ENCODE measurements around the gene MTUS2. TPM values are rescaled to one million over a fixed set of nuclear protein-coding genes. Genes with fewer than 3 reads are reported as not detected.
A peak's percentile ranks its signal among the peaks of the same experiment; 100 is the strongest.

MTUS2 gene
- not detected in 2 replicates for total RNA-seq

DNA sequence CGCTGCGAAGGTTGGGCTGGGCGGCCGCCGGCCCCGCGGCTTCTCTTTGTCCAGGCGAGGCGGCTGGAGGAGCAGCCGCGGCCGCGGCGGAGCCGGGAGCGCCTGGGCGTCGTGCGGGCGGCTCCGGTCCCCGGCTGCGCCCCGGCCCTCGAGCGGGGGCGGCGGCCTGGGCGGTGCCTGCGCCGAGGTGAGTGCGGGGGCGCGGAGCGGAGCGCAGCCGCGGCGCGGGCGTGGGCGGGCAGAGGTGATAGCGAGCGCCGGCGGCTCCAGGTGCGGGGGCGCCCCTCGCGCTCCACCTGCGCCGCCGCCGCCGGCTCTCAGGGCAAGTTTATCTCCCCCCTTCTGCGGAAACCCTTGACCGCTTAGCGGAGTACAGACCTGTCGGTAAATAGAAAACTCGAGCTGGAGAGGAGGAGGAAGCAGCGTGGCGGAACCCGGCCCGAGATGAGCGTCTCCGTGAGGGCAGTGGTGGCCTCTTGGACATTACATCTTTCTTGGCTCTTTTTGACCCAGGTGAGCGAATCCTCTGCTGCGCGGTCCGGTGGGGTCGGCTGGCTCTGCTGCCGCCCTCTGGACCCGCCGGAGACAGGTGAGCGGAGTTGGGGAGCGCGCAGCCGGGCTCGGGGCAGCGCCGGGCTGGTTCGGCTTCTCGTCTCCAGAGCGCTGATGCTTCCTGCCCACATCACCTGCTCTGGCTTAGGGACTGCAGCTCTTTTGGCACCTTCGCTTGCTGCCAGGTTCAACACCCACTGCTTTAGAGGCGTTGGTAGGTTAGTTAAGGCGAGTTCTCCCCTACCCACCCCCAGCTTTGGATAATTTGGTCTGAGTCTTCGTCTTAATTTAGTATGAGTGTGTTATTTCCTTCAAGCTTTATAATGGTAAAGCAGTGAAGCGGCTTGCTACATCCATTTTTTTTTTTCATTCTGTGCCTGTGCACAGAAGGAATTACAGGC, at the start of gene MTUS2:
TSS of gene MTUS2 (plus strand) at position 241 of the 953 bp plus-strand sequence.
- H3K36me3 Mint-ChIP-seq (ENCODE audit: low read depth), result no peaks in the 10 kb centered on the region
- intact Hi-C loops (cut with micrococcal nuclease), result no loop called here
- H3K9me3 Mint-ChIP-seq, result peaks cover 13% of the 10 kb centered on the region
- H3K27me3 Mint-ChIP-seq, result peaks cover 47% of the 10 kb centered on the region
- peak within 1 kb of the TSS; percentile 70 for H3K4me3 Mint-ChIP-seq
- no peaks in the 10 kb centered on the region for H3K4me1 Mint-ChIP-seq
- no peak within 1 kb of the TSS for H3K27ac Mint-ChIP-seq
- peak; percentile 62 for DNase-seq

DNA sequence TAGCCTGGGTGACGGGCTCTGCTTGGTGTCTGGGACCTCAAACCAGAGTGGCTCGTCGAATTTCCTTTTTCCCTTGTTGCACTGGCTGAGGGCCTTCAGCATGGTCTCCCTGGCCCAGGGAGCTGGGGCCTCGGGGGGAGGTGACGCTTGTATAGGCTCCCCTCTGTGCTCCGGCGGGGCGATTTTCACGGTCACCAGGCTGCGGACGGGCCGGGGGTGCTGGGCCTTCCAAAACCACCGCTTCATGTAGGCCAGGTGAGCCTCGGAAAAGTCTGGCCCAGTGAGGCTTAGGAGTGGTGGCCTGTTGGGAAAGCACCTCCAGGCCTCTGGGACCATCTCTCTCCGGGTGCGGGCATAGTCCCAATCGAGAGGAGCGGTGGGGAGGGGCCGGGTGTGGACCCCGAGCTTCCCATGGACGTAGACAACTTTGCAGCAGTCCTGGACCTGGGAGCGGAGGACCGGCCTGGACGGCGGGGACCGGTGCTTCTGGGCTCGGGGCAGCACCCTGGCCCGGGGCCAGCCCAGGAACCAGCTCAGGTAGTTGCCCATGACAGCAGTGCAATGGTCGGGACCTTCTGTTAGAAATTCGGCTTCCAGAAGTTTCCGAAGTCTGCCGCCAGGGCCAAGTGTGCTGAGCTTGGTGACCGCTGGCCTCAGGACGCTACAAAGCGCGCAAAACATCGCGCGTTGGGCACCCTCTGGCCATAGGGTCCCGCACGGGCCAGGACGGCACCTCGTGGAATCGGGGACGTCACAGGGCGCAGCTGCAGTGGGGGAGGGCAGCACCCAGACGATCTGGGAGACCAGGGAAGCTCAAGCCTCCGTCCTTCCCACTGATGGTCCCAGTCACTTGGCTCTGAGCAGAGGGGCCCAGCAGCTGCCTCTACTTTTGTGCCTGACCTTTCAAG, 41.6 kb upstream of the MTUS2 start:
- no peak for DNase-seq
- Mint-ChIP-seq H3K27me3 (peaks cover 13% of the 10 kb centered on the region), H3K4me1 (no peaks in the 10 kb centered on the region), H3K27ac (no peak overlapping the region), H3K9me3 (peaks cover 14% of the 10 kb centered on the region), H3K4me3 (no peak overlapping the region), H3K36me3 (ENCODE audit: low read depth) (no peaks in the 10 kb centered on the region)
- intact Hi-C loops (cut with micrococcal nuclease), result no loop called here

- Mint-ChIP-seq H3K36me3 (ENCODE audit: low read depth) (no peaks in the 10 kb centered on the region), H3K9me3 (no peaks in the 10 kb centered on the region), H3K27me3 (peaks cover 26% of the 10 kb centered on the region), H3K27ac (no peak overlapping the region), H3K4me3 (no peak overlapping the region), H3K4me1 (peaks cover 3% of the 10 kb centered on the region)
- intact Hi-C loops (cut with micrococcal nuclease), result no loop called here
- DNase-seq, result no peak
These were observed 27.1 kb upstream of the MTUS2 start for GRCh38 chr13:28792992-28793391.

- peaks cover 3% of the 10 kb centered on the region for H3K4me1 Mint-ChIP-seq
- no peak overlapping the region for H3K4me3 Mint-ChIP-seq
- H3K9me3 Mint-ChIP-seq, result no peaks in the 10 kb centered on the region
- no peaks in the 10 kb centered on the region for H3K36me3 Mint-ChIP-seq (ENCODE audit: low read depth)
- intact Hi-C loops (cut with micrococcal nuclease), result no loop called here
- H3K27me3 Mint-ChIP-seq, result peaks cover 27% of the 10 kb centered on the region
- H3K27ac Mint-ChIP-seq, result no peak overlapping the region
- DNase-seq, result no peak
These were observed 25.7 kb upstream of the MTUS2 start for GRCh38 chr13:28794396-28794795.

DNA sequence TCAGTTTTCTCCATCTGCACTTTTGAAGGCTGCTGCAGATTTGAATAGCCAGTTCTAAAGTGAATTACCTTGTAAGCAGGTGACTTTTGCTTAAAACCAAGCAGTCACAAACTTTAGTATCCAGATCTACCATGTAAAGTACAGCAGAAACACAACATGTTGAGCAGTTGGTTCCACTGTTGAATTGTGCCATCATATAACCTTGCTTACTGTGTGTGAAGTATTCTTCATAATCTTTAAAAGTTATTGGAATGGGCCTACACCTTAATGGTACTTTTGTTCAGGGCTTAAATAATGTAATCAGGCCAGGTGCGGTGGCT, 23.2 kb upstream of the MTUS2 start:
- Mint-ChIP-seq H3K4me3 (no peak overlapping the region), H3K36me3 (ENCODE audit: low read depth) (no peaks in the 10 kb centered on the region), H3K9me3 (no peaks in the 10 kb centered on the region), H3K27ac (no peak overlapping the region), H3K27me3 (peaks cover 21% of the 10 kb centered on the region), H3K4me1 (peaks cover 3% of the 10 kb centered on the region)
- intact Hi-C loops (cut with micrococcal nuclease), result loop anchor here (1.0 to 2.0 kb wide), 4 partner anchors 118 to 740 kb away; partner anchors contain the start of gene POMP
- DNase-seq, result no peak

DNA sequence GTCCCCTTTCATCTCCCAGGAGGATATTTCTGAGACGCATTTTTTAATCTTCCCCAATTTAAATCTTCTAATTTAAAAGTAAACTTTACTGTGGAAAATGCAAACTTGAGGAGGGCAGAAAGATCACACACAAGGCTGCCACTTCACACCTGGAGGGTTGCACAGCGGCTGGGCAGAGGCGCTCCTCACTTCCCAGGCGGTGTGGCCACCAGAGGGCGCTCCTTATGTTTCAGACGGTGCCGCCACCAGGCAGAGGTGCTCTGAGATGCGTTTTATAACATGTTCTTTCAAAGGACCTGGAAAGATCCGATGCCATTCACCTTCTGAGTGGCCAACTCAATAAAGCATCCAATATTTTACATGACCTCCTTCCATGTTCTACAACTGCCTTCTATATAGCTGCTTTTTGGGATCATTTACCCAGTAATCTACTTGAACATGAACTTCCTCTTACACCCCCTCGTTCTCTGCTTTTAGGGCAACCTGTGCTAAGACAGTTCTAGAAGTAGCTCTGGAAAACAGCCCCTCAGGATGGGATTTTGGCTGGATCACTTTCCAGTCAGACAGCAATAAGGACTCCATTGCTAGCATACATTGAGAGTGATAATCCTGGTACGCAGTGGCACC, 14.8 kb upstream of the MTUS2 start:
- peak; percentile 75 for DNase-seq
- Mint-ChIP-seq H3K4me1 (no peaks in the 10 kb centered on the region), H3K4me3 (no peak overlapping the region), H3K27me3 (peaks cover 9% of the 10 kb centered on the region), H3K27ac (no peak overlapping the region), H3K36me3 (ENCODE audit: low read depth) (no peaks in the 10 kb centered on the region), H3K9me3 (peaks cover 12% of the 10 kb centered on the region)
- intact Hi-C loops (cut with micrococcal nuclease), result no loop called here

DNA sequence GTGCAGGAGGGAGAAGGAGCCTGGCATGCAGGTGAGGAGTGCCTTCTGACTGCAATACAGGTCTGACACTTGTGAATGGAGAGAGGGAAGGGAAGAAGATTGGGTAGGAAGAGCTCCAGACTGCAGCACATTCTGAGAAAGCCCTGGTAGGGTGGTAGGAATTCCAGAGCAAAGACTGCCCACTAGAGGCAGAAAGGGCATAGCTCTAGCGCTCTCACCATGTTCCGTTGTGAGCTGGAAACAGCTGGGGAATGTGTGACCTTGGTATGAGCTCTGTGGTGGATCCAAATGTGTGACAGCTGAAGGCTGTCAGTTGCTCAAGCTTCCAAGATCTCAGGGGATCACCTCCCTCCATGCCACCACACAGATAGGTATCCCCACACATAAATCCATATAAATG, 2.9 kb upstream of the MTUS2 start:
- intact Hi-C loops (cut with micrococcal nuclease), result no loop called here
- Mint-ChIP-seq H3K4me3 (no peak overlapping the region), H3K4me1 (no peaks in the 10 kb centered on the region), H3K27me3 (peaks cover 38% of the 10 kb centered on the region), H3K36me3 (ENCODE audit: low read depth) (no peaks in the 10 kb centered on the region), H3K27ac (no peak overlapping the region), H3K9me3 (no peaks in the 10 kb centered on the region)
- DNase-seq, result no peak

- no peak overlapping the region for H3K4me3 Mint-ChIP-seq
- no peaks in the 10 kb centered on the region for H3K4me1 Mint-ChIP-seq
- peak; percentile 55 for DNase-seq
- peaks cover 6% of the 10 kb centered on the region for H3K9me3 Mint-ChIP-seq
- intact Hi-C loops (cut with micrococcal nuclease), result no loop called here
- H3K27me3 Mint-ChIP-seq, result peaks cover 49% of the 10 kb centered on the region
- no peaks in the 10 kb centered on the region for H3K36me3 Mint-ChIP-seq (ENCODE audit: low read depth)
- no peak overlapping the region for H3K27ac Mint-ChIP-seq
These were observed 951 bp upstream of the MTUS2 start for GRCh38 chr13:28819046-28819730.

GRCh38 chr13:28819735-28820098, 422 bp upstream of the MTUS2 start:
- no peak overlapping the region for H3K27ac Mint-ChIP-seq
- H3K27me3 Mint-ChIP-seq, result peaks cover 50% of the 10 kb centered on the region
- H3K36me3 Mint-ChIP-seq (ENCODE audit: low read depth), result no peaks in the 10 kb centered on the region
- peaks cover 12% of the 10 kb centered on the region for H3K9me3 Mint-ChIP-seq
- peak; percentile 83 for DNase-seq
- no peak overlapping the region for H3K4me3 Mint-ChIP-seq
- H3K4me1 Mint-ChIP-seq, result no peaks in the 10 kb centered on the region
- intact Hi-C loops (cut with micrococcal nuclease), result no loop called here

- Mint-ChIP-seq H3K27me3 (peaks cover 44% of the 10 kb centered on the region), H3K4me1 (no peaks in the 10 kb centered on the region), H3K4me3 (no peak overlapping the region), H3K9me3 (peaks cover 13% of the 10 kb centered on the region), H3K36me3 (ENCODE audit: low read depth) (no peaks in the 10 kb centered on the region), H3K27ac (no peak overlapping the region)
- no peak for DNase-seq
- intact Hi-C loops (cut with micrococcal nuclease), result no loop called here
These were observed 2.0 kb downstream of the MTUS2 start for GRCh38 chr13:28822151-28822550.

DNA sequence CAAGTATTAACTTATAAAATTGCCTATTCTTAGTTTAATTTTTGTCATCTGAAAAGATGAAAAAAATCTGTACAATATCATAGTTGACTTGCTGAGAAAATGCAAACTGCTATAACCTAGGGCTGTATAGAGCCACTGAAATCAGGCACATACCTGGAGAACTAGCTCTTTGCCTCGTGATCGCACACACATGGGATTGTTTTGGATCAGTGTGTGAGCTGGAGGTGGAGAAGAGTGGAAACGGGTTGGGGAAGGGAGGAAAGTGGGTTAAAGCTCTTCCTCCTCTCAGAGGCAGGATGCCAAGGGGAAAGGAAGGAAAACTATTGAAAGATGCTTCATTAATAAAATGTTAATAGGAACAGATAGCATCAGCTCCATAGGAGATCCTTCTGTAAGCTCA, 2.7 kb downstream of the MTUS2 start:
- Mint-ChIP-seq H3K4me3 (no peak overlapping the region), H3K36me3 (ENCODE audit: low read depth) (no peaks in the 10 kb centered on the region), H3K4me1 (no peaks in the 10 kb centered on the region), H3K9me3 (peaks cover 13% of the 10 kb centered on the region), H3K27ac (no peak overlapping the region), H3K27me3 (peaks cover 39% of the 10 kb centered on the region)
- DNase-seq, result no peak
- intact Hi-C loops (cut with micrococcal nuclease), result no loop called here

DNA sequence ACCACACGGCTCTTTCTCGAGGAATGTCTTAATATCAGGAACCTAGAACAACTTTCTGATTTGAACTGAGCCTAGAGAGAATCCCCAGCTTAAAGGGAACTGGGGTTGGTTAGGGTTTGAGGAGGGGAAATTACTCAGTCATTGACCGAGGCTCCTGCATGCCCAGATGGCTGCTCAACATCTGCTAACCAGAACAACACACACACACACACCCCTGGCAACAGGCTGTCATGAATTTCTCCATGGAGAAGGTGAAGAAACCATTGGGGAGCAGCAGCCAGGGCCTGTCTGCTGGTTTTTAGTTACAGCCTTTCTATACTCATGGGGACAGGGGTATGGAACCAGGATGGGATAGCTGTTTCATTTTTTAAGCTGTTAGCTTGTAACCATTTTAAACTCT, 5.2 kb downstream of the MTUS2 start:
- Mint-ChIP-seq H3K36me3 (ENCODE audit: low read depth) (no peaks in the 10 kb centered on the region), H3K9me3 (peaks cover 13% of the 10 kb centered on the region), H3K4me3 (no peak overlapping the region), H3K27ac (no peak overlapping the region), H3K27me3 (peaks cover 27% of the 10 kb centered on the region), H3K4me1 (no peaks in the 10 kb centered on the region)
- intact Hi-C loops (cut with micrococcal nuclease), result no loop called here
- no peak for DNase-seq

DNA sequence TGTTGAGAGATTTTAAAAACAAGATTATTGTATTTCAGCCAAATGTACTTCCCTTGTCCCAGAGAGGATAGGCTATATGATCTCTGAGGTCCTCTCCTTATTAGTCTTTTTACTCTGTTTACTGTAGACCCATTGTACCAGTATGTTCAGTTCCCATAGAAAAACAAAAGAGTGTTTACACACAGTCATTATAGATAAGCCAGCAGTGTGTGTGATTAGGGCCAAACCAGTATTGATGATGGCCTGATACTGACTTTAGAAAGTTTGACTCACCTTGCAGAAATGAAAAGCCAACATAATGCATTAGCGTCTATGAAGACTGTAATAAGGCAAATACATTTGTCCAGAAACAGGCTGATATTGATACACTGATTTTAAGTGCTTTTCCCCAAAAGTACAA, 6.2 kb downstream of the MTUS2 start:
- DNase-seq, result no peak
- Mint-ChIP-seq H3K27me3 (peaks cover 22% of the 10 kb centered on the region), H3K4me3 (no peak overlapping the region), H3K36me3 (ENCODE audit: low read depth) (no peaks in the 10 kb centered on the region), H3K27ac (no peak overlapping the region), H3K4me1 (no peaks in the 10 kb centered on the region), H3K9me3 (peaks cover 13% of the 10 kb centered on the region)
- intact Hi-C loops (cut with micrococcal nuclease), result no loop called here
